Prostate gland (tissue), 2 donors: Measurements from ENCODE around the gene CIC.

Experiments used
- CTCF ChIP-seq, 4 experiments: fragments of 200-600 bp in 2 of 4; fragments of 450-650 bp in 2 of 4; sonication (generic) in 2 of 4; IDR thresholded peaks; 1 replicate in 3 of 4; 2 replicates in 1 of 4; pipeline ENCODE4 v1.5.1; 2016 to 2019; ENCODE audit warnings: antibody characterized with exemption in 4 of 4, mild to moderate bottlenecking in 2 of 4, moderate library complexity in 2 of 4
- POLR2A ChIP-seq: fragments of 450-650 bp; IDR thresholded peaks from one replicate; pipeline ENCODE4 v1.6.1; 2016; ENCODE audit warnings: antibody characterized with exemption, mild to moderate bottlenecking
- POLR2AphosphoS5 ChIP-seq: sonication (generic); formaldehyde crosslinking; IDR thresholded peaks from one replicate; pipeline ENCODE4 v1.6.1; 2017; ENCODE audit warnings: antibody characterized with exemption

- no peak for TF ChIP-seq CTCF (IDR thresholded peaks at IDR 0.05)
- TF ChIP-seq POLR2A = no peak
- TF ChIP-seq POLR2AphosphoS5 = no peak
Measured at GRCh38 chr19:42343344-42344110, 74.5 kb downstream of the CIC start.
